ENCODE data around the gene MEG3.

DNA sequence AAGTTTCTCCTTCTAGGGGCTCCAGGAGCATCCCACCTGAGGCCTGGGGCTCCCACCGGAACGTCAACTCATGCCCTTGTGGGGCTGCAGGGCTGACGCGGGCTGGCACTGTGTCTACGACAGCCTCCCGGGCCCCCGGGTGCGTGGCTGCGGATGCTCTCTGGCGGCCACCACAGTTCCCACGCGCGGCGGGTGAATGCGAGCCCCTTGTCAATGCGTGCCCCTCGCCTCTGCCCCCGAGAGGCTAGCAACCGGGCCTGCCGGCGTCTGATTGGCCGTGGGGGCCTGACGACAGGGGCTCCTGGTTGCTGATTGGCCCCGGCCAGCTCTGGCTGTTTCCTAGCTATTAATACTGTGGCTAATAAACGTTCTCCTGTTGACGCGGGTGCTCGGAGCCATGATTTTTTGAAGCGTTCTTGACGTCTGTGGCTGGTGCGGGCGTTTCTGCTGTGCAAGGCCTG is 1.8 kb upstream of the MEG3 start:
- TF ChIP-seq, protein P1, sequence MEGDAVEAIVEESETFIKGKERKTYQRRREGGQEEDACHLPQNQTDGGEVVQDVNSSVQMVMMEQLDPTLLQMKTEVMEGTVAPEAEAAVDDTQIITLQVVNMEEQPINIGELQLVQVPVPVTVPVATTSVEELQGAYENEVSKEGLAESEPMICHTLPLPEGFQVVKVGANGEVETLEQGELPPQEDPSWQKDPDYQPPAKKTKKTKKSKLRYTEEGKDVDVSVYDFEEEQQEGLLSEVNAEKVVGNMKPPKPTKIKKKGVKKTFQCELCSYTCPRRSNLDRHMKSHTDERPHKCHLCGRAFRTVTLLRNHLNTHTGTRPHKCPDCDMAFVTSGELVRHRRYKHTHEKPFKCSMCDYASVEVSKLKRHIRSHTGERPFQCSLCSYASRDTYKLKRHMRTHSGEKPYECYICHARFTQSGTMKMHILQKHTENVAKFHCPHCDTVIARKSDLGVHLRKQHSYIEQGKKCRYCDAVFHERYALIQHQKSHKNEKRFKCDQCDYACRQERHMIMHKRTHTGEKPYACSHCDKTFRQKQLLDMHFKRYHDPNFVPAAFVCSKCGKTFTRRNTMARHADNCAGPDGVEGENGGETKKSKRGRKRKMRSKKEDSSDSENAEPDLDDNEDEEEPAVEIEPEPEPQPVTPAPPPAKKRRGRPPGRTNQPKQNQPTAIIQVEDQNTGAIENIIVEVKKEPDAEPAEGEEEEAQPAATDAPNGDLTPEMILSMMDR (IDR thresholded peaks at IDR 0.05): no peak
- TF ChIP-seq POLR2A (IDR thresholded peaks at IDR 0.05): no peak

Measured in esophagus squamous epithelium (tissue), 4 donors.